Measurements from ENCODE around the gene RNF149.
"Not testable (repeated sequence)": the region's sequence is repeated elsewhere in the genome, so short reads cannot be mapped to it uniquely, and the experiment has no call there.

Gene RNF149, protein sequence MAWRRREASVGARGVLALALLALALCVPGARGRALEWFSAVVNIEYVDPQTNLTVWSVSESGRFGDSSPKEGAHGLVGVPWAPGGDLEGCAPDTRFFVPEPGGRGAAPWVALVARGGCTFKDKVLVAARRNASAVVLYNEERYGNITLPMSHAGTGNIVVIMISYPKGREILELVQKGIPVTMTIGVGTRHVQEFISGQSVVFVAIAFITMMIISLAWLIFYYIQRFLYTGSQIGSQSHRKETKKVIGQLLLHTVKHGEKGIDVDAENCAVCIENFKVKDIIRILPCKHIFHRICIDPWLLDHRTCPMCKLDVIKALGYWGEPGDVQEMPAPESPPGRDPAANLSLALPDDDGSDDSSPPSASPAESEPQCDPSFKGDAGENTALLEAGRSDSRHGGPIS

DNA sequence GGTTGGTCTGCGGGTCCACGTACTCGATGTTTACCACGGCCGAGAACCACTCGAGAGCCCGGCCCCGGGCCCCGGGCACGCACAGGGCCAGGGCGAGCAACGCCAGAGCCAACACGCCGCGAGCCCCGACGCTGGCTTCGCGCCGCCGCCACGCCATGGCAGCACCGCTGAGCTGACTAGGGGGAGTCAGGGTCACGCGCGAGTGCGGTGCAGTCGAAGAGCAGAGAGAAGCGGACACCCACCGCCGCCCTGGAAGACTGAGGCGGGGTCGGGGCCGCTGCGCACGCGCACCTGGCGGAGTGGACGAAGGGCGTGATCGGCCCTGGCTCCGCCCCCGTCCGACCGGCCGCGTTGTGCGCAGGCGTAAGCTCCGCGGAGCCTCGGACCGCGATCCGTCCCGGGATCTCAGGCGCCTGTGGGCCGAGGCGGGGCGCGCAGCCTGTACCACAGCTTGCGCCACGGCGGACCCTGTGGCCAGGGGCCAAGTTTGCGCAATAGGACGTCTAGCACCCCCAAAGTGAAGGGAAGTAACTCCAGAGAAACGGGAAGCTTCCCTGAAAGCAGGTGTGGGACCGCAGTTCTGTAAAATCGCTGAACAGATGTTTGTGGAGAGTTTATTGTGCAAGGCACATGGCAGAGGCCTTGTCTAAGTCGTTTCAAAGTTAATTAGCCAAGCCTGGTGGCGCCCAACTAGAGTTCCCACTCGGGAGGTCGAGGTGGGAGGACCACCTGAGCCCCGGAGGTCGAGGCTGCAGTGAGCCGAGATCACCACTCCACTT is at the start of gene RNF149:
Gene RNF149, minus strand, starts transcription at position 270 of the 779 bp plus-strand sequence. Its CDS starts 113 bp downstream, at position 157.
- peak; percentile 79 for DNase-seq (ENCODE audit: insufficient read length, low spot score)
- FAIRE-seq: peak; percentile 60

DNA sequence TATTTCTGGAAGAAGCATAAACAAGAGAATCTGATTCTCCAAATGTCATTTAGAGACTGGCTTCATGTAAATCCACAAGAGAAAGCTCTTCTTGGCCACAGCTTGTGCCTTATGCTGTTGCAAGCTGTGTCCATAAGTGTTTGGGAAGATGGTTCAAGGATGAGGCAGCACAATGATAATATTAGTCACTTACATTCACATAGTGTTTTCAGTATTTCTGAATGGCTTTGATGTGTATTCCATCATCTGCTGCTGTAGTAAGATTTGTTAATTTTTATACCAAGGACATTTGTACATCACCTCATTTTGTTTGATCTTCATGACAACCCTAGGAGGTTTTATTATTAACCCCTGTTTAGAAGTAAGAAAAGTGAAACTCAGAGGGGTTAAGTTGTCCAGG is 48.9 kb upstream of the RNF149 start:
- no peak for DNase-seq (ENCODE audit: insufficient read length, low spot score)
- FAIRE-seq: no peak

DNA sequence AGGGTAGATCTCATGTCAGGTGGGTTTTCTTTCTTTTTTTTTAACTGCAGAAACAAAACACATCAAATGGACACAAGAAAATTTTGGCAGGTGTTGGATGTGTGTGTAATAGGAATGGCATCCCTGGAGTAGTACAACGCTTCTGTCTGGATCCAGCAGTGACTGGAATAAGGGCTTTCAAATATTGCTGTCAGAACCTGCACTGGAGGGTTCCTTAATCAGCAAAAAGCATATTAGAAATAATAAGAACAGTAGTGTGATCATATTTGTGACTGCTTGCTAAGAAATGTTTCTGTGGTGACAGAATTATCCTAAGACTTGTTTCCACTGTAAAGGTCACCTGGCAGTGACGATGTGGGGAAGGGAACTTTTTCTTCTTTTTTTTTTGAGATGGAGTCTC is 48.0 kb upstream of the RNF149 start:
- DNase-seq (ENCODE audit: insufficient read length, low spot score) (no peak), FAIRE-seq (no peak)

DNA sequence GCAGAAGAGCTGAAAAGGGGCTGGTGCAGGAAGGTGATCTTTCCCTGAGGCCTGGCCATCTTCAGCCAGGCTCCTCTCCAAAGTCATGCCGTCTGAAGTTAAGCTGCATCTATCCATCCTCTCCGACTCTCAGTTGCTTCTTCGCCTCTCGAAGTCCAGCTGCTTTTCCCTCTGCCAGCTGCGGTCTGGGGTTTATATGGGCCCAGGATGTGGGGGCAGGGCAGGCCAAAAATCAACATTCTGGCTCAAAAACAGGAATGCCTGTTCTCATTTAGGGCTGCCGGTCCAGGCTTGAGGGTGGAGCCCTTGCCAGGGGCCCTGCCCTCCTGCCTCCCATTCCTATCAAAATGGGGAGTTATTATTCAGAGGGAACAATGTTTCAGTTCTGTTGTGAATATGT is 47.6 kb upstream of the RNF149 start:
- FAIRE-seq: no peak

DNA sequence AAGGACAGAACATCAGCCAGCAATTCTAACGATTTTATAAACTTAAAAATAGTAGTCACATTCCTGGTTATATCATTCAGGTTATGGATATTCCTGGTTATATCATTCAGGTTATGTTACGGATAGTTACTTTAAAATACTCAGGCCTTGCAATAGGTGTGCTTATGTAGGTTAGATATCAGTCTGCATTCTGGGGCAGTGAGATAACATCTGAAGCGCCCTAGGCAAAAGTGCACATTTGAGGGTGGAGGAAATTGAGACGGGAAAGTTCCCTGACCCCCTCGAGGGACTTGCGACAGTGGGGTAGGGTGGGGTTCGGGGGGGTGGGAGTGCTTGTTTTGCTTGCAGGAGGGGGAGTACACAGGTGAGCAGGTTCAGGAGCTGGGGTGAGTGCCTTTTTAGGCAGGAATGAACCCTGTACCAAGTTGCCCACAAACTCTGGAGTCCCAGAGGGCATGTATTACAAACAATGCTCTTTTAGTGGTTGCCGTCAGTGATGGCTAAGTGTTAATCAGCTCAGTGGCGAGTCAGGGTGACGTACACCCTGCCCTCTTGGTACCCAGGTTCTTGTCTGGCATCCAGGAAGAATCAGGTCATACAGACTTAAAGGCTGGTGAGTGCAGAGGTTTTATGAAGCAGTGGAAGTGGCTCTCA is 47.0 kb upstream of the RNF149 start:
- no peak for DNase-seq (ENCODE audit: insufficient read length, low spot score)
- FAIRE-seq: no peak

More for the DNA sequence above, 47.6 kb upstream of the RNF149 start:
- DNase-seq (ENCODE audit: insufficient read length, low spot score): no peak

GRCh38 chr2:101354420-101355311 is 46.2 kb upstream of the RNF149 start:
- FAIRE-seq (no peak), DNase-seq (ENCODE audit: insufficient read length, low spot score) (no peak)

DNA sequence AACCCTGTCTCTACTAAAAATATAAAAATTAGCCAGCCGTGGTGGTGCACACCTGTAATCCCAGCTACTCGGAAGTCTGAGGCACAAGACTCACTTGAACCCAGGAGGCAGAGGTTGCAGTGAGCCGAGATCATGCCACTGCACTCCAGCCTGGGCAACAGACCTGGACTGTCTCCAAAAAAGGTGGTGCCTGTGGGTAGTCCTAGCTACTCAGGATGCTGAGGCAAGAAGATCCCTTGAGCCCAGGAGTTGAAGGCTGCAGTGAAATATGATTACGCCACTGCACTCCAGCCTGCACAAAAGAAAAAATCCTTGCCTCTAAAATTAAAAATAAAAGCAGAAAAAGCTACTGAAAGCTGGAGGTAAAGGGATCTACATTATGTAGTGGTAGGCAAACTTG is 44.1 kb upstream of the RNF149 start:
- not testable (repeated sequence) for FAIRE-seq; DNase-seq (ENCODE audit: insufficient read length, low spot score)

- no peak for FAIRE-seq
- no peak for DNase-seq (ENCODE audit: insufficient read length, low spot score)
Measured at GRCh38 chr2:101351207-101351606, 42.7 kb upstream of the RNF149 start.

GRCh38 chr2:101349893-101350662 is 41.6 kb upstream of the RNF149 start:
- no peak for DNase-seq (ENCODE audit: insufficient read length, low spot score)

GRCh38 chr2:101348883-101349282 is 40.4 kb upstream of the RNF149 start:
- DNase-seq (ENCODE audit: insufficient read length, low spot score) (no peak), FAIRE-seq (no peak)

More at GRCh38 chr2:101349893-101350662, 41.6 kb upstream of the RNF149 start:
- no peak for FAIRE-seq

GRCh38 chr2:101346909-101347308 is 38.4 kb upstream of the RNF149 start:
- no peak for FAIRE-seq
- no peak for DNase-seq (ENCODE audit: insufficient read length, low spot score)

DNA sequence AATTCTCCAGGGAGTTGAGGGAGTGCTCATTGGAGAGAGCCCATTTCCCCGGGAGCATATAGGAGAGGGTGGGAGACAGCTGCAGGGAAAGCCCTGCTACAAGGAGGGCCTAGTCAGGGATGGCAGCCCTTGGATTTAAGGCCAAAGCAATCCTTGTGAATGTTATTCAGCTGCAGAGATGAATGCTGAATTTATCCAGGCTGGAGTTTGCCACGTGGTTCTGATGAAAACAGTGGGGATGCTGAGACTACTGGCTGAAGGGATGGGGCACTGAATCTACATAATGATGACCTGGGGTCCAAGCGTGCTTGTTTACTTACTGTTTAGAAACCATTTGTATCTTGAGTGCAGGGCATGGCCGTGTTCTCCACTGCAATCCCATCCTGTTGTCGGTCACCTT is 35.6 kb upstream of the RNF149 start:
- FAIRE-seq (no peak), DNase-seq (ENCODE audit: insufficient read length, low spot score) (no peak)

- FAIRE-seq (no peak), DNase-seq (ENCODE audit: insufficient read length, low spot score) (no peak)
Measured at GRCh38 chr2:101342625-101343008, 34.1 kb upstream of the RNF149 start.

DNA sequence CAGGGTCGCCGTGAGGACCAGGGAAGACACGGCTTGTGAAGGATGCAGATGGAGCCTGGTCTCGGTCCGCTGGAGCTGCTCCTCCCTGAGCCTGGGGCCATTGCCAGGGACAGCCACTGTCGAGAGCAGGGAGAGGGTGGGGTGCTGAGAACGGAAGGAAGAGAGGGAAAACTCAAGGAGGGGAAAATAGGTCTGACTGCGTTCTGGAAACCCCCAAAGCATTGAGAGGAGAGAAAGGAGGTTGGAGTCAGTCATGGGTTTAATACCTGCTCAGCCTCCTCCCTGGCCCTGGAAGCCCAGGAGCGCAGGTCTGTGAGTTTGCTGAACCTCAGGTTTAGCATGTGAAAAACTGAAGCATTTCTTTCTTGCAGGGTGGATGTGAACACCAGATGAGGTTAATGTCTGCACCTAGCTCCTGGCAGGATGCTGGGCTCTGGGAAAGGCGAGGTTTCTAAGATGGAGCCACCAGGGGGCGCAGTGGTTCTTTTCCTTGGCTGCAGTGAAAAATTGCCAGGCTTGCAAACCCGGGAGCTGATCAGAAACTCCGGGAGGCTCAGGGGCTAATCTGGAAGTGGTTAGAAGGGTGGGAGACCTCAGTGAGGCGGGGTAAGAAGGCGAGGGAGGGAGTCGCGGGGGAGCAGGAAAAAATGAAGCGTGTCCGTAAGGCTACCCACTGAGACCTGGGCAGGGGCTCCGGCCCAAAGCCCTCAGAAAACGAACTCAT is 33.6 kb upstream of the RNF149 start:
- FAIRE-seq: no peak

GRCh38 chr2:101341421-101341820 is 32.9 kb upstream of the RNF149 start:
- FAIRE-seq: no peak
- DNase-seq (ENCODE audit: insufficient read length, low spot score): no peak

More for the DNA sequence above, 33.6 kb upstream of the RNF149 start:
- peak; percentile 53 for DNase-seq (ENCODE audit: insufficient read length, low spot score)

- DNase-seq (ENCODE audit: insufficient read length, low spot score): no peak
- FAIRE-seq: no peak
Measured at GRCh38 chr2:101340141-101340551, 31.6 kb upstream of the RNF149 start.

- DNase-seq (ENCODE audit: insufficient read length, low spot score) (no peak), FAIRE-seq (no peak)
Measured at GRCh38 chr2:101339266-101339880, 30.9 kb upstream of the RNF149 start.

DNA sequence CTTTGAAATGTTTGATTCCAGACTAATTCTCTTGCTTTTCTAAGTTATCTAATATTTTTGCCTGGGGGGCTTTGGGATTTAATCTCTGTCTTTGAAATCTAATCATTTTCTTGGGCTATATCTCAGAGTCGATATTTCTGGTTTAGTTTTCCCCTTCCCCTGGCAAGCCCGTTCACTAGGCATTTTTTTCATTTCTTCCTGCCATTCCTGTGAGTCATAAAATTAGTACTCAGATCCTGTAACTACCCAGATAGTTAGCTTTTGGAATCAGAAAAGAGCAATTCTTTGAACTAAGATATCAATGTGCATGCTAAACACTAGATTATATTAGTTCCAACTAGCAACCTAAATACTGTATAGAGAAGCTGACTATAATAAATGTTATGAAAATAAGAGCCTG is 29.4 kb upstream of the RNF149 start:
- no peak for DNase-seq (ENCODE audit: insufficient read length, low spot score)

More for the DNA sequence above, 29.4 kb upstream of the RNF149 start:
- FAIRE-seq: no peak

Data from GM19239 (cell line).